Measurements from ENCODE around the gene NFE2L1.

Gene NFE2L1

GRCh38 chr17:48011405-48012150 lies 36.6 kb upstream of the NFE2L1 start:
- H3K56ac ChIP-seq (ENCODE audit: low read length), result peak overlapping the region; percentile 89
- H3K36me3 ChIP-seq (ENCODE audit: control insufficient read depth, insufficient read depth, low read length), result no peaks in the 10 kb centered on the region
- peak overlapping the region; percentile 7 for H3K18ac ChIP-seq (ENCODE audit: low read length)
- WGBS (ENCODE audit: extremely low coverage, insufficient coverage, low lambda C conversion rate), result no CpG with 5 or more reads among the region's 23 CpGs
- peak; percentile 77 for DNase-seq
- peak overlapping the region; percentile 29 for H3K23ac ChIP-seq (ENCODE audit: low read length)
- no peaks in the 10 kb centered on the region for H3K79me2 ChIP-seq (ENCODE audit: control insufficient read depth, insufficient read depth, low read length)
- no peak overlapping the region for H2AK5ac ChIP-seq (ENCODE audit: low read length)
- H2BK5ac ChIP-seq (ENCODE audit: low read length), result no peak overlapping the region
- H3K27ac ChIP-seq (ENCODE audit: low read depth, low read length), result no peak overlapping the region
- H3K9ac ChIP-seq (ENCODE audit: low read length), result peak overlapping the region; percentile 46
- peak overlapping the region; percentile 57 for H3K4me3 ChIP-seq (ENCODE audit: low read length)
- no peak overlapping the region for H2BK120ac ChIP-seq (ENCODE audit: low read depth, low read length)
- no peak overlapping the region for H2BK15ac ChIP-seq (replicated peaks; ENCODE audit: low read depth)
- H3K4ac ChIP-seq (ENCODE audit: low read depth, low read length), result no peak overlapping the region
- H3K27me3 ChIP-seq (ENCODE audit: insufficient read depth, low read length, poor library complexity), result no peaks in the 10 kb centered on the region
- H4K8ac ChIP-seq (ENCODE audit: low read depth, low read length), result no peak overlapping the region
- no peaks in the 10 kb centered on the region for H3K79me1 ChIP-seq (ENCODE audit: low read length)
- no peak overlapping the region for H4K5ac ChIP-seq (ENCODE audit: low read length)
- H3K4me2 ChIP-seq (ENCODE audit: low read length), result peak overlapping the region; percentile 40
- H3K4me1 ChIP-seq (ENCODE audit: control insufficient read depth, low read depth, low read length), result no peaks in the 10 kb centered on the region

- DNase-seq, result peak; percentile 81
- Histone ChIP-seq H3K36me3 (ENCODE audit: control insufficient read depth, insufficient read depth, low read length) (no peaks in the 10 kb centered on the region), H3K4me1 (ENCODE audit: control insufficient read depth, low read depth, low read length) (no peaks in the 10 kb centered on the region), H4K5ac (ENCODE audit: low read length) (no peak overlapping the region), H3K4me3 (ENCODE audit: low read length) (peak overlapping the region; percentile 57), H3K27ac (ENCODE audit: low read depth, low read length) (no peak overlapping the region), H2BK15ac (replicated peaks; ENCODE audit: low read depth) (no peak overlapping the region), H4K8ac (ENCODE audit: low read depth, low read length) (no peak overlapping the region), H3K18ac (ENCODE audit: low read length) (no peak overlapping the region), H3K4me2 (ENCODE audit: low read length) (peak overlapping the region; percentile 40), H3K27me3 (ENCODE audit: insufficient read depth, low read length, poor library complexity) (no peaks in the 10 kb centered on the region), H3K9ac (ENCODE audit: low read length) (peak overlapping the region; percentile 46), H3K56ac (ENCODE audit: low read length) (peak overlapping the region; percentile 89), H2BK5ac (ENCODE audit: low read length) (no peak overlapping the region), H2AK5ac (ENCODE audit: low read length) (no peak overlapping the region), H3K4ac (ENCODE audit: low read depth, low read length) (no peak overlapping the region), H3K79me2 (ENCODE audit: control insufficient read depth, insufficient read depth, low read length) (no peaks in the 10 kb centered on the region), H3K23ac (ENCODE audit: low read length) (peak overlapping the region; percentile 16), H3K79me1 (ENCODE audit: low read length) (no peaks in the 10 kb centered on the region), H2BK120ac (ENCODE audit: low read depth, low read length) (no peak overlapping the region)
- no CpG with 5 or more reads among the region's 34 CpGs for WGBS (ENCODE audit: extremely low coverage, insufficient coverage, low lambda C conversion rate)
These were observed 36.0 kb upstream of the NFE2L1 start for GRCh38 chr17:48012151-48012520.

- no peak overlapping the region for H2AK5ac ChIP-seq (ENCODE audit: low read length)
- H3K56ac ChIP-seq (ENCODE audit: low read length), result peak overlapping the region; percentile 37
- no peak overlapping the region for H3K4me3 ChIP-seq (ENCODE audit: low read length)
- DNase-seq, result no peak
- H3K23ac ChIP-seq (ENCODE audit: low read length), result no peak overlapping the region
- no peak overlapping the region for H3K27ac ChIP-seq (ENCODE audit: low read depth, low read length)
- no peaks in the 10 kb centered on the region for H3K36me3 ChIP-seq (ENCODE audit: control insufficient read depth, insufficient read depth, low read length)
- H3K27me3 ChIP-seq (ENCODE audit: insufficient read depth, low read length, poor library complexity), result no peaks in the 10 kb centered on the region
- H2BK5ac ChIP-seq (ENCODE audit: low read length), result no peak overlapping the region
- H3K9ac ChIP-seq (ENCODE audit: low read length), result no peak overlapping the region
- H4K5ac ChIP-seq (ENCODE audit: low read length), result no peak overlapping the region
- H2BK15ac ChIP-seq (replicated peaks; ENCODE audit: low read depth), result no peak overlapping the region
- no peaks in the 10 kb centered on the region for H3K79me1 ChIP-seq (ENCODE audit: low read length)
- H4K8ac ChIP-seq (ENCODE audit: low read depth, low read length), result no peak overlapping the region
- no peak overlapping the region for H2BK120ac ChIP-seq (ENCODE audit: low read depth, low read length)
- H3K18ac ChIP-seq (ENCODE audit: low read length), result no peak overlapping the region
- no peaks in the 10 kb centered on the region for H3K79me2 ChIP-seq (ENCODE audit: control insufficient read depth, insufficient read depth, low read length)
- WGBS (ENCODE audit: extremely low coverage, insufficient coverage, low lambda C conversion rate), result no CpG with 5 or more reads among the region's 5 CpGs
- no peak overlapping the region for H3K4me2 ChIP-seq (ENCODE audit: low read length)
- no peak overlapping the region for H3K4ac ChIP-seq (ENCODE audit: low read depth, low read length)
- no peaks in the 10 kb centered on the region for H3K4me1 ChIP-seq (ENCODE audit: control insufficient read depth, low read depth, low read length)
These were observed 35.5 kb upstream of the NFE2L1 start for GRCh38 chr17:48012654-48013053.

- Histone ChIP-seq H3K23ac (ENCODE audit: low read length) (no peak overlapping the region), H3K4me1 (ENCODE audit: control insufficient read depth, low read depth, low read length) (no peaks in the 10 kb centered on the region), H2BK15ac (replicated peaks; ENCODE audit: low read depth) (no peak overlapping the region), H4K8ac (ENCODE audit: low read depth, low read length) (no peak overlapping the region), H2BK5ac (ENCODE audit: low read length) (no peak overlapping the region), H4K5ac (ENCODE audit: low read length) (no peak overlapping the region), H3K4me3 (ENCODE audit: low read length) (no peak overlapping the region), H3K36me3 (ENCODE audit: control insufficient read depth, insufficient read depth, low read length) (no peaks in the 10 kb centered on the region), H3K27me3 (ENCODE audit: insufficient read depth, low read length, poor library complexity) (no peaks in the 10 kb centered on the region), H3K56ac (ENCODE audit: low read length) (no peak overlapping the region), H3K18ac (ENCODE audit: low read length) (no peak overlapping the region), H3K4me2 (ENCODE audit: low read length) (no peak overlapping the region), H2BK120ac (ENCODE audit: low read depth, low read length) (no peak overlapping the region), H3K79me2 (ENCODE audit: control insufficient read depth, insufficient read depth, low read length) (no peaks in the 10 kb centered on the region), H3K27ac (ENCODE audit: low read depth, low read length) (no peak overlapping the region), H3K79me1 (ENCODE audit: low read length) (no peaks in the 10 kb centered on the region), H3K4ac (ENCODE audit: low read depth, low read length) (no peak overlapping the region), H3K9ac (ENCODE audit: low read length) (no peak overlapping the region), H2AK5ac (ENCODE audit: low read length) (no peak overlapping the region)
- no peak for DNase-seq
- WGBS (ENCODE audit: extremely low coverage, insufficient coverage, low lambda C conversion rate), result no CpG with 5 or more reads among the region's 6 CpGs
These were observed 34.1 kb upstream of the NFE2L1 start for GRCh38 chr17:48013876-48014594.

- H3K23ac ChIP-seq (ENCODE audit: low read length), result no peak overlapping the region
- no peak overlapping the region for H3K4ac ChIP-seq (ENCODE audit: low read depth, low read length)
- H4K8ac ChIP-seq (ENCODE audit: low read depth, low read length), result no peak overlapping the region
- H2BK5ac ChIP-seq (ENCODE audit: low read length), result no peak overlapping the region
- no peaks in the 10 kb centered on the region for H3K79me1 ChIP-seq (ENCODE audit: low read length)
- H3K18ac ChIP-seq (ENCODE audit: low read length), result no peak overlapping the region
- H3K4me2 ChIP-seq (ENCODE audit: low read length), result no peak overlapping the region
- H3K4me3 ChIP-seq (ENCODE audit: low read length), result no peak overlapping the region
- no peaks in the 10 kb centered on the region for H3K4me1 ChIP-seq (ENCODE audit: control insufficient read depth, low read depth, low read length)
- no CpG with 5 or more reads among the region's 8 CpGs for WGBS (ENCODE audit: extremely low coverage, insufficient coverage, low lambda C conversion rate)
- no peak overlapping the region for H2AK5ac ChIP-seq (ENCODE audit: low read length)
- no peak overlapping the region for H4K5ac ChIP-seq (ENCODE audit: low read length)
- no peak for DNase-seq
- no peak overlapping the region for H2BK15ac ChIP-seq (replicated peaks; ENCODE audit: low read depth)
- H2BK120ac ChIP-seq (ENCODE audit: low read depth, low read length), result no peak overlapping the region
- no peak overlapping the region for H3K56ac ChIP-seq (ENCODE audit: low read length)
- H3K36me3 ChIP-seq (ENCODE audit: control insufficient read depth, insufficient read depth, low read length), result no peaks in the 10 kb centered on the region
- no peak overlapping the region for H3K27ac ChIP-seq (ENCODE audit: low read depth, low read length)
- H3K9ac ChIP-seq (ENCODE audit: low read length), result no peak overlapping the region
- no peaks in the 10 kb centered on the region for H3K79me2 ChIP-seq (ENCODE audit: control insufficient read depth, insufficient read depth, low read length)
- no peaks in the 10 kb centered on the region for H3K27me3 ChIP-seq (ENCODE audit: insufficient read depth, low read length, poor library complexity)
These were observed 33.5 kb upstream of the NFE2L1 start for GRCh38 chr17:48014595-48015111.
